A549 (cell line): ENCODE measurements around the gene MAP3K2. TPM values are rescaled to one million over a fixed set of nuclear protein-coding genes. Genes with fewer than 3 reads are reported as not detected.
A peak's percentile ranks its signal among the peaks of the same experiment; 100 is the strongest.

Experiments
- ATAC-seq, 2 experiments: fragments of 200-7000 bp in 1 of 2; fragments of >200 bp in 1 of 2; cut with Nextera tagmentation in 1 of 2; cut with Tn5 transposase in 1 of 2; 3 replicates each; pipeline versions ENCODE4 v1.8.0 to v1.9.1; 2018 to 2020; ENCODE audit warnings: mild to moderate bottlenecking in 1 of 2, moderate library complexity in 1 of 2
- CTCF ChIA-PET: fragments of 300-600 bp; sonication (Branson Sonifier 250); formaldehyde crosslinking; extraction: SDS; loops from one replicate; lab custom pipeline; 2021; ENCODE audit warnings: antibody characterized with exemption, inconsistent platforms; lab: Yijun Ruan, JAX
- POLR2A ChIA-PET: fragments of 350-600 bp; formaldehyde crosslinking; extraction: SDS; loops from one replicate; lab custom pipeline; 2021; ENCODE audit warnings: antibody characterized with exemption, inconsistent platforms; lab: Yijun Ruan, JAX
- DNase-seq, 2 experiments: peaks; one replicate each; pipeline versions ENCODE4 v3.0.0 to v3.0.0-alpha.2; 2011 to 2016; ENCODE audit warnings: low read depth in 1 of 2, low spot score in 1 of 2
- FAIRE-seq: peaks from 2 replicates; lab custom pipeline; 2011; peaks lifted over from hg19 to GRCh38; lab: Jason Lieb, UNC
- H3K27ac ChIP-seq, 2 experiments: fragments of >200 bp; sonication (Bioruptor Twin); formaldehyde crosslinking; 3 replicates each; pipeline ENCODE4 v1.5.1; 2016 to 2017
- H3K4me1 ChIP-seq: fragments of >200 bp; sonication (Bioruptor Twin); formaldehyde crosslinking; 3 replicates; pipeline ENCODE4 v1.6.1; 2016
- H3K4me2 ChIP-seq: fragments of >200 bp; sonication (Bioruptor Twin); formaldehyde crosslinking; 3 replicates; pipeline ENCODE4 v1.6.1; 2016
- H3K4me3 ChIP-seq: fragments of >200 bp; sonication (Bioruptor Twin); formaldehyde crosslinking; 3 replicates; pipeline ENCODE4 v1.5.1; 2016
- H3K9me3 ChIP-seq: fragments of >200 bp; sonication (Bioruptor Twin); formaldehyde crosslinking; 3 replicates; pipeline ENCODE4 v1.6.1; 2016
- CBX2 ChIP-seq: fragments of 200-600 bp; sonication (generic); IDR thresholded peaks from 2 replicates; pipeline ENCODE4 v1.6.1; 2016; ENCODE audit warnings: low read depth, mild to moderate bottlenecking, borderline replicate concordance
- CBX8 ChIP-seq: fragments of 200-600 bp; sonication (generic); IDR thresholded peaks from 2 replicates; pipeline ENCODE4 v1.6.1; 2016
- CHD2 ChIP-seq: fragments of 150-350 bp; IDR thresholded peaks from 2 replicates; pipeline ENCODE4 v1.6.1; 2014; ENCODE audit warnings: low read length; ENCODE audit not compliant: partially characterized antibody
- EHF ChIP-seq: fragments of 250-450 bp; sonication (Bioruptor Pico); IDR thresholded peaks from 2 replicates; pipeline ENCODE4 v1.5.0; 2020; ENCODE audit warnings: mild to moderate bottlenecking
- EHMT2 ChIP-seq: fragments of 200-600 bp; sonication (generic); IDR thresholded peaks from 2 replicates; pipeline ENCODE4 v1.6.1; 2016; ENCODE audit warnings: antibody characterized with exemption, low read depth, mild to moderate bottlenecking, moderate library complexity
- ESRRA ChIP-seq: fragments of 150-350 bp; IDR thresholded peaks from 2 replicates; pipeline ENCODE4 v1.6.1; 2014; ENCODE audit warnings: mild to moderate bottlenecking, low read length, borderline replicate concordance
- HEYL ChIP-seq: fragments of 250-450 bp; sonication (Bioruptor Pico); IDR thresholded peaks from 2 replicates; pipeline ENCODE4 v1.8.0; 2021; ENCODE audit warnings: mild to moderate bottlenecking, moderate library complexity
- HOXB13 ChIP-seq: fragments of 250-450 bp; sonication (Bioruptor Pico); IDR thresholded peaks from 2 replicates; pipeline ENCODE4 v1.5.0; 2020; ENCODE audit warnings: low read depth, mild to moderate bottlenecking, moderate library complexity
- JUN ChIP-seq, 2 experiments: fragments of >200 bp; sonication (Bioruptor Twin); formaldehyde crosslinking; IDR thresholded peaks; 2 replicates in 1 of 2; 3 replicates in 1 of 2; pipeline ENCODE4 v1.6.1; 2016 to 2017
- MYC ChIP-seq: IDR thresholded peaks from 2 replicates; pipeline ENCODE4 v1.6.1; 2012; ENCODE audit warnings: mild to moderate bottlenecking, inconsistent platforms, low read length, improper control_type of control experiment, borderline replicate concordance
- NFE2L2 ChIP-seq: fragments of 150-350 bp; conservative IDR thresholded peaks from 2 replicates; pipeline ENCODE4 v1.6.1; 2014; ENCODE audit warnings: low read length
- PHF8 ChIP-seq: fragments of 200-600 bp; sonication (generic); IDR thresholded peaks from 2 replicates; pipeline ENCODE4 v1.6.1; 2016; ENCODE audit warnings: low read depth, mild to moderate bottlenecking, antibody characterized with exemption, moderate library complexity, borderline replicate concordance
- POLR2A ChIP-seq: IDR thresholded peaks from 2 replicates; pipeline ENCODE4 v1.6.1; 2012; ENCODE audit warnings: mild to moderate bottlenecking, low read length
- POLR2AphosphoS2 ChIP-seq: conservative IDR thresholded peaks from 2 replicates; pipeline ENCODE4 v1.6.1; 2012; ENCODE audit warnings: low read length, improper control_type of control experiment, inconsistent platforms
- RARB ChIP-seq: fragments of 250-450 bp; sonication (Bioruptor Pico); IDR thresholded peaks from 2 replicates; pipeline ENCODE4 v1.8.0; 2021; ENCODE audit warnings: mild to moderate bottlenecking, moderate library complexity
- REST ChIP-seq: fragments of 200-600 bp; sonication (generic); IDR thresholded peaks from 2 replicates; pipeline ENCODE4 v1.6.1; 2016; ENCODE audit warnings: antibody characterized with exemption, mild to moderate bottlenecking, moderate library complexity
- RNF2 ChIP-seq: fragments of 200-600 bp; sonication (generic); IDR thresholded peaks from 2 replicates; pipeline ENCODE4 v1.6.1; 2016; ENCODE audit warnings: low read depth, mild to moderate bottlenecking, antibody characterized with exemption, moderate library complexity, borderline replicate concordance
- TP53 ChIP-seq: fragments of 250-450 bp; sonication (Bioruptor Pico); IDR thresholded peaks from 2 replicates; pipeline ENCODE4 v1.5.0; 2021; ENCODE audit warnings: mild to moderate bottlenecking, moderate library complexity
- whole genome bisulfite sequencing: methylation state at CpG from one replicate; pipeline ENCODE4 v1.1.6; 2017; ENCODE audit errors: missing lambda C conversion rate; 5-methylcytosine and 5-hydroxymethylcytosine counted together
- polyA plus RNA-seq, 4 experiments: library from polyadenylated mRNA; depleted of rRNA in 3 of 4; stranded (reverse); fragments of >200 nt; fragmentation: RNase III in 1 of 4; extraction: RNeasy Plus Mini Kit Qiagen cat#74134 plus additional on column Dnase treatment in 1 of 4; gene quantifications; 2 replicates in 3 of 4; 3 replicates in 1 of 4; pipeline ENCODE4 v1.2.3, GENCODE V29; 2011 to 2017
- TF ChIP-seq, protein P1 (sequence below): fragments of 250-450 bp; sonication (Bioruptor Pico); IDR thresholded peaks from 2 replicates; pipeline ENCODE4 v1.5.0; 2021; ENCODE audit warnings: mild to moderate bottlenecking, moderate library complexity, borderline replicate concordance

Gene MAP3K2
- polyA plus RNA-seq, 2 of the 4 experiments (the other 2 are of a cell fraction), result 12.3 to 29.7 TPM

- TF ChIP-seq REST, result peak; percentile 15; the same call in 1 of the 2 replicates
Measured at GRCh38 chr2:127387655-127388422, at the start of gene MAP3K2 (continued).

DNA sequence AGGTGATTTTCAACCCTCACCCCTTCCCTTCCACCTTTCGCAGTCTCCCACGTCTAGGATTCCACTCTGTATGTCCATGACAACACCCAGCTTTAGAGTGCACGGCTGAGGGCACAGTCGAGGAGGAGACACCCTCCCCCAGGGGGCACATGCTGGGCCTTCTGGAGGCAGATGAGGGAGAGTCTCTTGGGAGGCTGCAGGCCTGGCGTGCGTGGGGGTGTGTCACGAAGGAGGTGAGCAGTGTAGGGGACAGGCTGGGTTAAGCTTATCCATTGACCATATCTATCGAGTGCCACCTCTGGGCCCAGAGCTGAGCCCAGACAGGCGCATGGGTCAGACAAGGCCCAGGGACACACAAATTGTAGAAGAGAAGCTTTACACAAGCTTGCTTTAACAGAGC is 49.3 kb upstream of the MAP3K2 start:
- TF ChIP-seq RNF2 (no peak), RARB (CRISPR knock-in tag) (no peak), HEYL (CRISPR knock-in tag) (no peak), JUN (IDR thresholded peaks at IDR 0.05) (no peak), PHF8 (no peak), CBX8 (no peak), POLR2AphosphoS2 (no peak), POLR2A (no peak), ESRRA (no peak), CHD2 (no peak), EHF (no peak), EHMT2 (no peak), TP53 (no peak), NFE2L2 (no peak), MYC (no peak), HOXB13 (CRISPR knock-in tag) (no peak), CBX2 (no peak)
- TF ChIP-seq, protein P1, sequence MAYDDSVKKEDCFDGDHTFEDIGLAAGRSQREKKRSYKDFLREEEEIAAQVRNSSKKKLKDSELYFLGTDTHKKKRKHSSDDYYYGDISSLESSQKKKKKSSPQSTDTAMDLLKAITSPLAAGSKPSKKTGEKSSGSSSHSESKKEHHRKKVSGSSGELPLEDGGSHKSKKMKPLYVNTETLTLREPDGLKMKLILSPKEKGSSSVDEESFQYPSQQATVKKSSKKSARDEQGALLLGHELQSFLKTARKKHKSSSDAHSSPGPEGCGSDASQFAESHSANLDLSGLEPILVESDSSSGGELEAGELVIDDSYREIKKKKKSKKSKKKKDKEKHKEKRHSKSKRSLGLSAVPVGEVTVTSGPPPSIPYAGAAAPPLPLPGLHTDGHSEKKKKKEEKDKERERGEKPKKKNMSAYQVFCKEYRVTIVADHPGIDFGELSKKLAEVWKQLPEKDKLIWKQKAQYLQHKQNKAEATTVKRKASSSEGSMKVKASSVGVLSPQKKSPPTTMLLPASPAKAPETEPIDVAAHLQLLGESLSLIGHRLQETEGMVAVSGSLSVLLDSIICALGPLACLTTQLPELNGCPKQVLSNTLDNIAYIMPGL (CRISPR knock-in tag), result no peak
- ChIA-PET CTCF (interaction anchor here (1.3 to 3.3 kb wide), 5 partner anchors 12 to 112 kb away, joined by 3 to 9 read pairs (median 7); no protein-coding TSS in a partner anchor), POLR2A (no interaction called here)
- peaks cover 26% of the 10 kb centered on the region for H3K9me3 ChIP-seq
- no peak for DNase-seq
- no peak overlapping the region for H3K4me3 ChIP-seq
- no peak for ATAC-seq
- peaks cover 7% of the 10 kb centered on the region for H3K4me1 ChIP-seq
- H3K4me2 ChIP-seq, result no peak overlapping the region
- H3K27ac ChIP-seq, result no peak overlapping the region
- no peak for FAIRE-seq
- 83% methylated on average over 9 of the region's 9 CpGs for WGBS

DNA sequence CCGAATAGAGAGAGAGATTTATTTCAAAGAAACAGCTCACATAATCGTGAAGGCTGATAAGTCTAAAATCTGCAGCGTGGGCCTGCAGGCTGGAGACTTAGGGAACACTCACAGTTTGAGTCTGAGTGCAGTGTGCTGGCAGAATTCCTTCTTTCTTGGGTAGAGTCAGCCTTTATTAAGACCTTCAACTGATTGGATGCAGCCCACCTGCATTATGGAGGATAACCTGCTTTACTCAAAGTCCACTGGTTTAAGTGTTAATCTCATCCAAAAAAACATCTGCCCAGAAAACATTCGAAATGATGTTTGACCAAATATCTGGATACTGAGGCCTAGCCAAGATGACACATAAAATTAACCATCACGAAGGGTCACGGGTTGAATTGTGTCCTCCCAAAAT is 46.7 kb upstream of the MAP3K2 start:
- CTCF ChIA-PET, result interaction anchor here (1.1 to 3.3 kb wide), 3 partner anchors 10 to 110 kb away, joined by 4 to 9 read pairs (median 6); no protein-coding TSS in a partner anchor
- no peak for FAIRE-seq

More for the DNA sequence above, 46.7 kb upstream of the MAP3K2 start:
- POLR2A ChIA-PET, result no interaction called here
- WGBS, result 83% methylated on average over 6 of the region's 6 CpGs
- DNase-seq (no peak), ATAC-seq (no peak)
- TF ChIP-seq POLR2A, result no peak
- H3K4me3 ChIP-seq, result no peak overlapping the region
- no peak overlapping the region for H3K27ac ChIP-seq
- H3K4me1 ChIP-seq, result peaks cover 7% of the 10 kb centered on the region
- peaks cover 7% of the 10 kb centered on the region; the same call in 1 of the 3 replicates for H3K9me3 ChIP-seq
- H3K4me2 ChIP-seq, result no peak overlapping the region
